GM18526 (cell line): Measurements from ENCODE around the gene SLC4A8.

Experiments used
- POLR2A ChIP-seq: IDR thresholded peaks from 3 replicates; pipeline ENCODE4 v1.6.1; 2011; ENCODE audit not compliant: insufficient read length; ENCODE audit errors: extremely low read depth

The SLC4A8 gene

DNA sequence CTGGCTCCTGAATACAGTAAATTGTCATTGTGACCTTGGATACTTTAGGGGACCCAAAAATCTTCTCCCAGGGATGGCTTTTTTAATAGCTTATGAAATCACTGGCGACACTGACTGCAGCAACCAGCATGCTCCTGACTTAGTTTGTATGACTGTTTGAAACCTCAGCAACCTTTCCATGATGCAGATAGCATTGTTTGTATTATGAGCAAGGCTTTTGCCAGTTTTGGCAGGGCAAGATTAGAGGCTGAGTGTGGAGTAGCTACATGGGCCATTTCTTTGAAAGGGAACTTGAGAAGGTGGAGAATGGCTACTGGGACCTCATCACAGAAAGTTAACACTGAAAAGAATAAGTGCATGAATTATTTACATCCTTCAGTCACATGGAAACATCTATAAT lies 50.9 kb downstream of the SLC4A8 start:
- no peak for TF ChIP-seq POLR2A

DNA sequence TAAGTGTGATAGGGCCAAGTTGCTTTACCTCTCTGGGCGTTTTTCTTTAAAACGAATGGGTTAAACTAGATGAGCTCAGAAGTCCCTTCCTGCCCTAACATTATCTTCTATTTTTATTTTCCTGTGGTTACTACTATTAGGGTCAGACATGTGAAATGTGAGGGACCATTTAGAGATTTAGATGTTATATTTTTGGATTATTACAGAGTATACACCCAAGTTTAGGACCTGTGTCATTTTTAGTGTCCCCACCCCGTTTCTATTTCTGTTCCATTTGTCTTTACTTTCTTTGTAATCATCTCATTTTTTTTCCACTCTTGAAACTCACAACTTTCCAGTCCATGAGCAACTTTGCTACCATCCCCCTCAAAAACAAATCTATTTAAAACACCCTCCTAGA lies 56.3 kb downstream of the SLC4A8 start:
- no peak for TF ChIP-seq POLR2A

DNA sequence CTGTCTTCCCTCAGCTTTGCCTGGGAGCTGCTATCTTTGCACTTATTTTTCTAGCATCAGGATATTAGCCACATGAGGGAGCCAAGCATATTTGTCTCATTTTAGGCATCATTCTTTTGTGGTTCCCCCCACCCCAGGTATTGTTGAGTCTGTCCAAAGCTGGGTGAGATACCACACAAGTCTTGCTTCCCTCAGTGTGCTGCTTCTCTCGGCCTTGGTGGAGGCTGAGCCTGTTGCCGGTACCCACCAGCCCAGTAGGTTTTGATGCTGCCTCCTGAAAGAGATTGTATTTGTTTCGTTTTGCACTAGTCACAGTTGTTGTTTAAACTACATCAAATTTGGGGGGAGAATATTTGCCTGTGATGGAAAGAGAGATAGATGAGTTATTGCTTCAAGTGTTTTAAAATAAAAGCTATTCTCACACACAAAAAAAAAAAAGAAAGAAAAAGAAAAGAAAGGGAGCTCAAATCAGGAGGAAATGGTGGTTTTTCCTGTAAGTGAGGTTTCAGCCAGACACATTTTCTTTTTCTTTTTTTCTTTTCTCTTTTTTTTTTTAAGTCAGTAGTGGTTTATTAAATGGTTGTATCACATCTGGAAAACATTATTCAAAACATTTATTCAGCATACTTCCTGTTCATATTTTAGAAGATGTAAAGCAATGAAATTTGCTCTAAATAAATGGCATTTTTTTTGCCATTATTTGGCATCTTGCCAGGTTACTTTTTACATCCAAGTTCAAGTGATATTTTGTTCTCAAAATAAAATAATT lies 58.5 kb downstream of the SLC4A8 start:
- no peak for TF ChIP-seq POLR2A

DNA sequence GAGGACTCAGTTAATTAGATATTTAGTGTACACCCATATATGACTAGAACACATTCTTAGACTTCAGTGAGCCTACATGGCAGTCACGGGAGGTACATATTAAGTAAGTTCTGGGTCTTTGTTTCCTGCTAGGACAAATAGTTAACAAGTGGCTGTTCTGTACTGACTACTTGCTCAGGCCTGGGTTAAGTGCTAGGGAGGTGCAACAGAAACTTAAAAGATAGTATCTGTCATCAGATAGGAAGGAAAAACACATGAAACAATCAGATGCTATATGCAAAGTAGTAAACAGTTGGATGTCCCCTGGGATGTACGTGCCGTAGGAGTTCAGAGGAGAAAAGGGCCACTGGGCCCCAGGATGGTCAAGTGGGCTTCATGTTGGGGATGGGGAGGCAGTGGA lies 59.5 kb downstream of the SLC4A8 start:
- TF ChIP-seq POLR2A, result no peak

DNA sequence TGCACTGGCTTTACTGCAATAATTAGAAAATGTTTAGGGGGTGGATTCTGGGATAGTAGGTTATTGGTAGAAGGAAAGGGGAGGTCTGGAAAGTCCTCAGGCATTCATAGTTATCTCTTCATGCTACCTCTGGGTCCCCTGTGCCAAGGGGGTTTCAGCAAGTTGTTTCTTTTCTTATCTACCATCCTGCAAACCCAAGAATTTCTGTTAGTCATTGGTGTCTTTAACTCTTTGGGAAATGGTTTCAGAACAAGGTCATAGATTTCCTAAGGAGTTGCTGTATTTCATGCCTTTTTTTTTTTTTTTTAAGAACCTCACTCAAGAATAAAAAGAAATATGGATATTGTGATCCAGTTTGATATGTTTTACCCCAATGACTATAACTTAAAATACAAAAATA lies 63.6 kb downstream of the SLC4A8 start:
- TF ChIP-seq POLR2A, result no peak

DNA sequence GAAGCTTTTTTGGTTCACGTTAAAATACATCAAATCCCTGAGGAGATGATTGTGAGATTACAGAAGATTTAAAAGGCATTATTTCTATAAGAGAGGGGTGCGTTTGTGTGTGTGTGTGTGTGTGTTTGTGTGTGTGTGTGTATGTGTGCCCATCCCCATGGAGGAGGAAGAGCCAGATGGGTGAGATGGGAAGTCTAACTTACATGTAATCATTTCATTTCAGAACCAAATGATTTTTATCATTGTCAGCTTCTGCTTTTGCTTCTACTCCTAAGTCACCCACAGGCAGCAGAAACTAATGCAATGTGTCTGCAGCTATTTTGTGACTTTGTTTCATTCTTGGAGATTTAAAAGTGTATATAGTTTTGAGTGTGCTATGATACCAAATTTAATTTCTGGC lies 68.7 kb downstream of the SLC4A8 start:
- TF ChIP-seq POLR2A, result no peak

DNA sequence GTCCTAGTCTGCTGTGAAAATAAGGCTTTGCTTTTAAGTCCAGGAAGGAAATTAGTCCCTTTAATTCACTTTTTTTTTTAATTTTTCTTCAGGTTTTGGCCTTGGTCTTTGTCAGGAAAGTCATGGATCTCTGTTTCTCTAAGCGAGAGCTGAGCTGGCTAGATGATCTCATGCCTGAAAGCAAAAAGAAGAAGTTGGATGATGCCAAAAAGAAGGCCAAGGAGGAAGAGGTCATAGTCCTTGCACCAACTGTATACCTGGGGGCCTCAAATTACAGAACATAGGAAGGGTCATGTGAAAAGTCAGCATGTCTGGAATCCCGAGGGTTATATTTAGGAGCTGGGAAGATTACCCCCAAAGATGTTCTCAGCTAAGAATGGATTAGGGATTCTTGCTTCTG lies 72.3 kb downstream of the SLC4A8 start:
- TF ChIP-seq POLR2A, result no peak

DNA sequence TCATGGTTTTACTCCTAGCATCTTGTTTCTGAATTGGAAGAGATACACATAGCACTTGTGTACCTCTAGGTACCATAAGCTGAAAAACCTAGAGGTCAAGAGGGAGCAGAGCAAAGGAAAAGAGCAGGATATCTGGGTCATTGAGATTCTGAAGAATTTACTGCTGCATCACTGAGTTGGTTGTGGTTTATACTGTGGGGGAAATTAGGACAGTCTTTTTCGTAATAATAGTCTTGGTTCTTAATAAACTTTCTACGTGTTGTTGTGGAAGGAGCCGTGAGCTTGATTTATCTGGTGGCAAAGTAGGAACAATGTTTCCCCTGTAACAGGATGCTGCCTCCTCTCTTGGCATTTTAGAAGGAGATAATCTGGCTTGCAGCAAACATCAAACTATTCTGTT lies 80.2 kb downstream of the SLC4A8 start:
- TF ChIP-seq POLR2A, result no peak

DNA sequence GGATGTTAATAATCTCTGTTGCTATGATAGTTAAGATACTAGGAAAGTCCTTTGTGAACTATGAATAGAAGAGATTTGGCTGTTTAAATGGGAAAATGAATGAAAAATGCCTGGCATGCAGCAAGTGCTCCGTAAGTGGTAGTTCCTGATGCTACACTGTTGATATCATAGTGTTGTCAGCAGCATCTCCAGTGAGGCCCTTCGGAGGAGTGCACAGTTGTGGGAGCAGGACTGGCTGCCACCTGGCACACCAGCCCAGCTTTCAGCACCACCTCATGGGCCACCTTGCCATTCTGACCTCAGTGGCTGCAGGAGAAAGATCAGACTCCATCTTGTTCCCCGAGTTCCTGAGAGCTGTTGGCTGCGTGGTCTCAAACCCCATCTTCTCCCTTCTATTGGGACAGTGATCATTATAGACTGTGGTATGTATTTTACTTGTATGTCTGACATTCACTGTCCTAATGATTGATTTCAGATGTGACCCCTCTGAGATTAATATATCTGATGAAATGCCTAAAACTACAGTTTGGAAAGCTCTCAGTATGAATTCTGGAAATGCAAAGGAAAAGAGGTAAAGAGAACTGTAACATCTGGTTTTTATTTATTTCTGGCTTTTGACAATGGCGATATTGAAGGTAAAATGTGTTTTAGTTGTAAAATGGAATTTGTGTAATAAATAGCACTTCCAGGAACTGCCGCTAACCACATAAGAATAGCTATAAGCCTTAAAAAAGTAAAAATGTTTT lies 80.9 kb downstream of the SLC4A8 start:
- no peak for TF ChIP-seq POLR2A

DNA sequence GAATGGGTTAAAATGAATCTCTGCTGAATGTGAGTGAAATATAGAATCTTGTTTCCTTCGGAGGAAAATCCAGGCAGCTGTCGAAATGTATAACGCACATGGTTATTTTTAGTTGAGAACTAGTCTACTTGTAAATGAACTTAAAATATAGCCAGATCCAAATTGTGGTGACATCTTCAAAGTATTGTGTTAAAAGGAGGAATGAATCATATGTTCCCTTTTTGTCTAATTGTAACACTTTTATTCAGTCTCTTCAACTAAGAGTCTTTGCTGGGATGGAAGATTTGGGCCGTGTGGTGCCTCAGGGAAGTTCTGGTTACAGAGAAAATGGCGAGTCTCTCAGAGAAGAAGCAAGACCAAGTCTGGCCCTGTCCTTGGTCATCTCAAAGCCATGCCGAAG lies 82.5 kb downstream of the SLC4A8 start:
- no peak for TF ChIP-seq POLR2A

DNA sequence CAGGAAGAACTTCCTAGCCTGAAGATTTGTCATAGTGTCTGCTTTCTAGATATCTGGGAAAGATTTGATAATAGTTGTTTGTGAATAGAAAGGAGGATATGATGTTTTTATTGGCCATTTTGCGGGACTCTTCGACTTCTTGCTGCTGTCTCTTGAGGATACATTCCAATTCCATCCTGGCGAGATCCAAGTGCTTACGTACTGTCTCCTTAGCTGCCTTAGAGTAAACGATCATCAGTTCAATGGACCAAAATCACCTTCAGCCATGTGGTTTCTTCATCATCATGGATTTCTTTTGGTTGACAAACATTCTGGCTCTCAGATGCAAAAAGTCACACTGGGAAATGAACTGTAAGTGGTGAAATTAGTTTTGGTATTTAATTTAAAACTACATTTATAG lies 83.7 kb downstream of the SLC4A8 start:
- no peak for TF ChIP-seq POLR2A

DNA sequence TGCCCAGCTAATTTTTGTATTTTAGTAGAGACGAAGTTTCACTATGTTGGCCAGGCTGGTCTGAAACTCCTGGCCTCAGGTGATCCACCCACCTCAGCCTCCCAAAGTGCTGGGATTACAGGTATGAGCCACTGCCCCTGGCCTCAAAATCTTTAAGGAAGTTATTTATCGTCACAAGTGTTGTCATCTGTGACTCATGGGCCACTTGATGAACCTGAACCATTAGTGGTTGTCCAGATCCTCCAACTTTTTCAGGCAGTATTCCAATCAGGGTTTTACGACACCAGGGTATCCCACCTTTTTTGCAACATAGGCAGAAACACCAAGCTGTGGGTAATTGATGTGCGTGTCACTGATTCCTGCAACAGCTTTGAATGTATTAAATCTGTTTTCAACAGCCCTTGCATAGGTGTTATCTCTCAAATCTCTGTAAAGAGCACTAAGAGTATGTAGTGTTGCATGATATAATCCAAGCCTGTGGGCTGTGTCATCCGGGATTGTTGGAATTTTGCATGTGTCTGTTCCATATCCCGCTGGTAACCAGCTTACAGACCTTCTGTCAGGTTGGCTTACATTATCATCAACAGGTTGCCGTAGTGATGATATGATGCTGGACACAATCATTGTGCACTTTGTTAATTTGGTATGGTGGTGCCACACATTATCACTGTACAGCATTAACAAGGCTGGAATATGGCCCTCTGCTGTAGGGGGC lies 87.1 kb downstream of the SLC4A8 start:
- no peak for TF ChIP-seq POLR2A

DNA sequence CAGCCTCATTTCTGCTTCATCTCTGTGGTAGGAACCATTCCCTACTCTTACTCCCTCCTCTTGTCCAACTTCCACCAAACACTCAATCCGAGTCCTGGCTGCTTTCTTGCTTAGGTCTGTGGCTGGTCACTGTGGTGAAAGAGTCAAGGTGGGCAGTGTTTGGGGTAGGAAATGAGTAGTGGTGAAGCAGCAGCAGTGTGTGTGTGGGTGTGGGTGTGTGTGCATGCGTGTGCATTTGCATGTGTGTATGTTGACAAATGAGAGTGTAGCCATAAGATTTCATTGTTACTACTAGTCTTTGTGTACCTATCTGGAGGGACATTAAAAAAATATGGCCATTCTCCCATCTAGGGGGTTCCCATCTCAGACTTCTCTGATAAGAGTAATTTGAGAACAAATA lies 87.8 kb downstream of the SLC4A8 start:
- TF ChIP-seq POLR2A, result no peak

DNA sequence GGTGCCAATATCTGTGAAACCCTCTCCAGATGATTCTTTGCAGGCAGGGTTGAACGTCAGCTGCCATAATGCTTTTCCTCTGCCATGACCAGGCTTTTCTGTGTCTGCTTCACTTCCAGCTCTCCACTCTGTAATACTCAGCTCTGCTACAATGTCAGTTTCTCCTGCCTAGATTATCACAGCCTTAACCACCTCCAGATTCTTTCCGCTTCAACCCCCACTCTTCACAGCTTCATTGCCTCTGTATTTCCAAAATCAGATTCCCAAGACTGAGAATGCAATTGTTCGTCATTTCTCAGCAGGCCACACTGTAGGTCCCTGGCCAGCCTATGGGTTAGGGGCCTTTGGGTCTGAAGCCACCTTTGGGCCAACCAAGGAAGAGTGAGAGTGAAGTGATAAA lies 92.7 kb downstream of the SLC4A8 start:
- no peak for TF ChIP-seq POLR2A

DNA sequence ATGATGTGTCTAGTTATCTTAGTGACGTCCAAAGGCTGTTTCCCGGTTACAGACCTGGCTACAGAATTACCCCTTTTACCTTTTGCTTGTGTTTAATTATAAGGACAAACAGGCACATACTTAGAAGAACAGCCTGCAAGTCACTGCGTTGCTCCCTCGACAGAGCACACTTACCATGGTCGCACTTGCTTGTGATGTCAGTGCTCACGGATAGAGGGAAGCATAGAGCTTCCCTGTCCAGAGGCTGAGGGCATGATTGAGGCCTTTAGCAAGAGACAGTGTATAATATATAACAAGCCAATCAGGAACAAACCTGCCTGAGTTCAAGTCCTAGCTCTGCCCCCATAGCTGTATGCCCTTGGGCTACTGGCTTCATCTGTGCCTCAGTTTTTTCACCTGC lies 93.2 kb downstream of the SLC4A8 start:
- no peak for TF ChIP-seq POLR2A

DNA sequence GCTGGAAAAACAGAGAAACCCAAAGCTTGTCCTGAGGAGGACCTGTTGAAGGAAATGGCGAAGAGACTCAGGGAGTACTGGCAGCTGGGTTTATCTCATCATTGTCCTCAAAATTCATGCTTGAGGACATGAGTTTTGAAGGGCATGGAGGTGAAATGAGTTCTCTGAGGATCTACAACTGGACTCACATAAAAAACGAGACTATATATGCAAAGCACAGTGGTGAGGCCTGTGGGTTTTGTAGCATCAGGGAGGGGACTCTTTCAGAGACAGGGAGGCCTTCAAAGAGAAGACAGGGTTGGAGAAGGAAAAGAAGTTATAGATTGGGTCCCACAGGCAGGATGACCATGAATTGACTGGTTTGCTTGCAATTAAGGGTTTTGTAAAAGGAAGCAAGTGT lies 95.1 kb downstream of the SLC4A8 start:
- no peak for TF ChIP-seq POLR2A
